ENCODE results near the gene PCMTD2. TPM values are rescaled to one million over a fixed set of nuclear protein-coding genes. Genes with fewer than 3 reads are reported as not detected.

Gene PCMTD2
- total and polyA plus RNA-seq, 2 of the 13 experiments (the other 11 are each of a cell fraction or from before 2014, with no cell fraction given), result 47.0 to 76.9 TPM

GRCh38 chr20:64255361-64256281 is at the start of gene PCMTD2 (continued):
- TF ChIP-seq KDM3A (CRISPR knock-in tag; IDR thresholded peaks at IDR 0.05; ENCODE audit: low read depth) (peak; percentile 21; the same call in 1 of the 2 replicates), HNF4A (CRISPR knock-in tag; IDR thresholded peaks at IDR 0.05) (no peak), ZNF598 (CRISPR knock-in tag; IDR thresholded peaks at IDR 0.05; ENCODE audit: borderline replicate concordance) (peak; percentile 65; the same call in 1 of the 2 replicates), ZNF24 (IDR thresholded peaks at IDR 0.05) (no peak), ARID2 (CRISPR knock-in tag; IDR thresholded peaks at IDR 0.05; ENCODE audit: borderline replicate concordance) (no peak), ZNF564 (CRISPR knock-in tag; IDR thresholded peaks at IDR 0.05) (peak; percentile 78), PLSCR1 (CRISPR knock-in tag; IDR thresholded peaks at IDR 0.05; ENCODE audit: borderline replicate concordance) (no peak), ZSCAN30 (CRISPR knock-in tag; IDR thresholded peaks at IDR 0.05) (no peak), U2AF2 (IDR thresholded peaks at IDR 0.05; ENCODE audit: low read depth, low read length) (no peak), NFE2 (CRISPR knock-in tag; IDR thresholded peaks at IDR 0.05) (0 out of 2 replicates have a peak, but pooled peaks have one; percentile 17), NR1H2 (CRISPR knock-in tag; IDR thresholded peaks at IDR 0.05; ENCODE audit: borderline replicate concordance, low read depth) (peak; percentile 93), REPIN1 (CRISPR knock-in tag; IDR thresholded peaks at IDR 0.05; ENCODE audit: borderline replicate concordance, low read depth) (no peak), RFX3 (CRISPR knock-in tag; IDR thresholded peaks at IDR 0.05) (no peak), TMF1 (CRISPR knock-in tag; IDR thresholded peaks at IDR 0.05; ENCODE audit: low read depth) (no peak), ZFP62 (CRISPR knock-in tag; IDR thresholded peaks at IDR 0.05) (no peak), SMAD3 (CRISPR knock-in tag; IDR thresholded peaks at IDR 0.05) (peak; percentile 19; the same call in 1 of the 2 replicates), KLF16 (CRISPR knock-in tag; IDR thresholded peaks at IDR 0.05) (peak in 1 of 2 experiments; percentile 48; a peak in 2 of 4 replicates), POGK (CRISPR knock-in tag; conservative IDR thresholded peaks at IDR 0.05) (peak; percentile 100), ZBED4 (CRISPR knock-in tag; IDR thresholded peaks at IDR 0.05; ENCODE audit: borderline replicate concordance) (peak; percentile 48; the same call in 1 of the 2 replicates), ZC3H13 (CRISPR knock-in tag; IDR thresholded peaks at IDR 0.05) (peak; percentile 82), ZNF496 (CRISPR knock-in tag; IDR thresholded peaks at IDR 0.05; ENCODE audit: insufficient replicate concordance) (no peak), MIER3 (CRISPR knock-in tag; IDR thresholded peaks at IDR 0.05; ENCODE audit: borderline replicate concordance) (peak; percentile 22; the same call in 1 of the 2 replicates), ATF1 (CRISPR knock-in tag; IDR thresholded peaks at IDR 0.05) (no peak), MAF1 (CRISPR knock-in tag; IDR thresholded peaks at IDR 0.05; ENCODE audit: borderline replicate concordance) (peak; percentile 25; the same call in 1 of the 2 replicates)
